HEK293 (cell line): ENCODE data around the gene SUPT5H.
A peak's percentile ranks its signal among the peaks of the same experiment; 100 is the strongest.

ENCODE experiments used
- EGR2 ChIP-seq: fragments of 450-650 bp; formaldehyde crosslinking; IDR thresholded peaks from 2 replicates; pipeline ENCODE4 v1.5.1; 2016; ENCODE audit warnings: low read depth, missing biosample characterization, missing genetic modification characterization
- GLI4 ChIP-seq: fragments of 450-650 bp; formaldehyde crosslinking; IDR thresholded peaks from 2 replicates; pipeline ENCODE4 v1.5.1; 2016; ENCODE audit warnings: missing biosample characterization, missing genetic modification characterization
- HOXC10 ChIP-seq: sonication (generic); formaldehyde crosslinking; IDR thresholded peaks from 2 replicates; pipeline ENCODE4 v1.8.1; 2023; ENCODE audit warnings: mild to moderate bottlenecking, missing genetic modification reagents
- IKZF3 ChIP-seq: fragments of 450-650 bp; IDR thresholded peaks from 2 replicates; pipeline ENCODE4 v1.5.0; 2018; ENCODE audit warnings: missing biosample characterization, mild to moderate bottlenecking, missing genetic modification characterization, moderate library complexity
- INSM2 ChIP-seq: fragments of 450-650 bp; formaldehyde crosslinking; IDR thresholded peaks from 2 replicates; pipeline ENCODE4 v1.5.1; 2016; ENCODE audit warnings: missing biosample characterization, missing genetic modification characterization
- KLF10 ChIP-seq: fragments of 450-650 bp; IDR thresholded peaks from 2 replicates; pipeline ENCODE4 v1.5.1; 2018; ENCODE audit warnings: missing biosample characterization, mild to moderate bottlenecking, missing genetic modification characterization
- MEIS1 ChIP-seq: sonication (generic); formaldehyde crosslinking; IDR thresholded peaks from 2 replicates; pipeline ENCODE4 v1.8.1; 2022; ENCODE audit warnings: missing genetic modification reagents, mild to moderate bottlenecking, borderline replicate concordance
- OSR2 ChIP-seq: fragments of 450-650 bp; formaldehyde crosslinking; IDR thresholded peaks from 2 replicates; pipeline ENCODE4 v1.5.1; 2016; ENCODE audit warnings: missing biosample characterization, missing genetic modification characterization
- PATZ1 ChIP-seq: fragments of 450-650 bp; formaldehyde crosslinking; IDR thresholded peaks from 2 replicates; pipeline ENCODE4 v1.5.1; 2016; ENCODE audit warnings: missing biosample characterization, missing genetic modification characterization
- PRDM1 ChIP-seq: fragments of 450-650 bp; formaldehyde crosslinking; IDR thresholded peaks from 2 replicates; pipeline ENCODE4; 2016; ENCODE audit warnings: missing biosample characterization, missing genetic modification characterization
- SALL2 ChIP-seq: fragments of 450-650 bp; formaldehyde crosslinking; IDR thresholded peaks from 2 replicates; pipeline ENCODE4 v1.5.0; 2017; ENCODE audit warnings: missing biosample characterization, mild to moderate bottlenecking, missing genetic modification characterization, borderline replicate concordance
- SETDB1 ChIP-seq: IDR thresholded peaks from one replicate; pipeline ENCODE4 v1.6.1; 2017; ENCODE audit warnings: mild to moderate bottlenecking, low read length, moderate library complexity, mixed read lengths; ENCODE audit not compliant: insufficient read length
- WT1 ChIP-seq: fragments of 450-650 bp; formaldehyde crosslinking; IDR thresholded peaks from 2 replicates; pipeline ENCODE4 v1.5.1; 2016; ENCODE audit warnings: missing biosample characterization, missing genetic modification characterization
- ZBTB10 ChIP-seq: fragments of 450-650 bp; formaldehyde crosslinking; IDR thresholded peaks from 2 replicates; pipeline ENCODE4 v1.5.1; 2016; ENCODE audit warnings: missing biosample characterization, missing genetic modification characterization
- ZEB2 ChIP-seq: fragments of 450-650 bp; formaldehyde crosslinking; IDR thresholded peaks from 2 replicates; pipeline ENCODE4 v1.5.1; 2016; ENCODE audit warnings: missing biosample characterization, missing genetic modification characterization
- ZFP3 ChIP-seq: fragments of 450-650 bp; formaldehyde crosslinking; IDR thresholded peaks from 2 replicates; pipeline ENCODE4 v1.5.1; 2016; ENCODE audit warnings: low read depth, missing biosample characterization, missing genetic modification characterization
- ZNF146 ChIP-seq: fragments of 450-650 bp; formaldehyde crosslinking; IDR thresholded peaks from 2 replicates; pipeline ENCODE4 v1.5.1; 2016; ENCODE audit warnings: missing biosample characterization, missing genetic modification characterization
- ZNF19 ChIP-seq: fragments of 450-650 bp; formaldehyde crosslinking; IDR thresholded peaks from 2 replicates; pipeline ENCODE4; 2016; ENCODE audit warnings: missing biosample characterization, missing genetic modification characterization, low read depth
- ZNF354C ChIP-seq: fragments of 450-650 bp; formaldehyde crosslinking; IDR thresholded peaks from 2 replicates; pipeline ENCODE4 v1.5.1; 2016; ENCODE audit warnings: missing biosample characterization, missing genetic modification characterization, low read depth, borderline replicate concordance
- ZNF366 ChIP-seq: fragments of 450-650 bp; formaldehyde crosslinking; conservative IDR thresholded peaks from 2 replicates; pipeline ENCODE4 v1.5.1; 2016; ENCODE audit warnings: missing biosample characterization, missing genetic modification characterization
- ZNF398 ChIP-seq: fragments of 450-650 bp; formaldehyde crosslinking; IDR thresholded peaks from 2 replicates; pipeline ENCODE4 v1.5.1; 2017; ENCODE audit warnings: missing biosample characterization, missing genetic modification characterization
- ZNF501 ChIP-seq: fragments of 450-650 bp; formaldehyde crosslinking; IDR thresholded peaks from 2 replicates; pipeline ENCODE4 v1.5.1; 2016; ENCODE audit warnings: missing biosample characterization, missing genetic modification characterization
- ZNF560 ChIP-seq: fragments of 450-650 bp; formaldehyde crosslinking; IDR thresholded peaks from 2 replicates; pipeline ENCODE4 v1.5.1; 2017; ENCODE audit warnings: missing biosample characterization, missing genetic modification characterization, borderline replicate concordance
- ZSCAN30 ChIP-seq: fragments of 450-650 bp; IDR thresholded peaks from 2 replicates; pipeline ENCODE4 v1.5.1; 2018; ENCODE audit warnings: missing biosample characterization, mild to moderate bottlenecking, missing genetic modification characterization, moderate library complexity
- TF ChIP-seq, protein P1 (sequence below): fragments of 450-650 bp; formaldehyde crosslinking; IDR thresholded peaks from 2 replicates; pipeline ENCODE4 v1.5.1; 2017; ENCODE audit warnings: missing biosample characterization, missing genetic modification characterization
- TF ChIP-seq, protein P2 (sequence below): fragments of 450-650 bp; formaldehyde crosslinking; IDR thresholded peaks from 2 replicates; pipeline ENCODE4 v1.5.1; 2016; ENCODE audit warnings: missing biosample characterization, missing genetic modification characterization

The SUPT5H gene

DNA sequence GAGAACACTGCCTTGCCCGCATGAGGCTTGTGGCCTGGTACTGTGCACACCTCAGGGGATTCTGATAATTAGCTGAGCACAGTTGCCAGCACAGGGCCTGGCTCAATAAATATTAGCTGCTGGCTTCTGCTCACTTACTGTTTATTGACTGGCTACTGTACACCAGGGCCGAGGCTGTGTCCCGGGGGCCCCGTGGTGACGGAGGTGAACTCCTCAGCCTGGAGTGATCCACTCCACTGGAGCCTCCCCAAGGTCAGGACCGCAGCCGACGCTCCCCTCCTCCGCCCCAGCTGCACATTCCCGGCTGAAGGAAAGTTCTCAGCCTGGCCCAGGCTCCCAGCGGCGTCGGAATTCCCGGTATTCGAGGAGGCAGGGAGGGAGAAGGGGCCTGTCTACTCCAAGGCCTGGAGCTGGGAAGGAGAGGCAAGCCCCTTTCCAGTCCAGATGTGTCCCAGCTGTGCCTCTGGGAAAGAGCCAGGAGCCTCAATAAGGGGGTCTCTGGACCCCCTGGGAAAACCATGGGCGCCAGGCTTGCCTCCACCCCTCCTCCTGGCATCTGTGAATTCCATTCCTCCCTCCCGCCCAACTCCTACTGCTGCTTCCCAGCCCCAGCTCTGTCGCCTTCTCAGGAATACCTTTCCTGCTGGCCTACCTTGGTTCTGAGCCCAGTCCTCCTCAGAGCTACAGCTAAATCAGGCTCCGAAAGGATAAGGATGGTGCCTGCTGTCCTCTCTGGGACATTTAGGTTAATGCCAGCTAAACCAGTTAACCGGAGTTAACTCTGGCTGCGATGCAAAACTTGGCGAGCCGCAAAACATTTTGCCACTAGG, 16.9 kb upstream of the SUPT5H start (continued):
- peak; percentile 64; the same call in 1 of the 2 replicates for TF ChIP-seq KLF10
- TF ChIP-seq ZNF560, result no peak
- no peak for TF ChIP-seq MEIS1
- TF ChIP-seq ZNF398, result peak; percentile 37; the same call in 1 of the 2 replicates
- TF ChIP-seq GLI4 (tag by site-specific recombination), result no peak
- TF ChIP-seq, protein P1, sequence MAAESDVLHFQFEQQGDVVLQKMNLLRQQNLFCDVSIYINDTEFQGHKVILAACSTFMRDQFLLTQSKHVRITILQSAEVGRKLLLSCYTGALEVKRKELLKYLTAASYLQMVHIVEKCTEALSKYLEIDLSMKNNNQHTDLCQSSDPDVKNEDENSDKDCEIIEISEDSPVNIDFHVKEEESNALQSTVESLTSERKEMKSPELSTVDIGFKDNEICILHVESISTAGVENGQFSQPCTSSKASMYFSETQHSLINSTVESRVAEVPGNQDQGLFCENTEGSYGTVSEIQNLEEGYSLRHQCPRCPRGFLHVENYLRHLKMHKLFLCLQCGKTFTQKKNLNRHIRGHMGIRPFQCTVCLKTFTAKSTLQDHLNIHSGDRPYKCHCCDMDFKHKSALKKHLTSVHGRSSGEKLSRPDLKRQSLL (tag by site-specific recombination), result peak; percentile 76
- TF ChIP-seq ZNF501 (tag by site-specific recombination), result peak; percentile 39
- no peak for TF ChIP-seq EGR2 (tag by site-specific recombination)
- TF ChIP-seq OSR2, result peak; percentile 86
- peak; percentile 55; the same call in 1 of the 2 replicates for TF ChIP-seq ZEB2
- TF ChIP-seq ZNF146 (tag by site-specific recombination), result no peak
- TF ChIP-seq WT1 (tag by site-specific recombination), result peak; percentile 77
- peak; percentile 91 for TF ChIP-seq IKZF3
- TF ChIP-seq INSM2, result peak; percentile 27; the same call in 1 of the 2 replicates
- no peak for TF ChIP-seq SALL2
- TF ChIP-seq ZBTB10 (tag by site-specific recombination), result no peak
- no peak for TF ChIP-seq HOXC10 (CRISPR knock-in tag)
- TF ChIP-seq ZFP3 (tag by site-specific recombination), result peak; percentile 75
- TF ChIP-seq SETDB1, result no peak
- peak; percentile 56 for TF ChIP-seq PATZ1 (tag by site-specific recombination)
- no peak for TF ChIP-seq ZNF19
- TF ChIP-seq, protein P2, sequence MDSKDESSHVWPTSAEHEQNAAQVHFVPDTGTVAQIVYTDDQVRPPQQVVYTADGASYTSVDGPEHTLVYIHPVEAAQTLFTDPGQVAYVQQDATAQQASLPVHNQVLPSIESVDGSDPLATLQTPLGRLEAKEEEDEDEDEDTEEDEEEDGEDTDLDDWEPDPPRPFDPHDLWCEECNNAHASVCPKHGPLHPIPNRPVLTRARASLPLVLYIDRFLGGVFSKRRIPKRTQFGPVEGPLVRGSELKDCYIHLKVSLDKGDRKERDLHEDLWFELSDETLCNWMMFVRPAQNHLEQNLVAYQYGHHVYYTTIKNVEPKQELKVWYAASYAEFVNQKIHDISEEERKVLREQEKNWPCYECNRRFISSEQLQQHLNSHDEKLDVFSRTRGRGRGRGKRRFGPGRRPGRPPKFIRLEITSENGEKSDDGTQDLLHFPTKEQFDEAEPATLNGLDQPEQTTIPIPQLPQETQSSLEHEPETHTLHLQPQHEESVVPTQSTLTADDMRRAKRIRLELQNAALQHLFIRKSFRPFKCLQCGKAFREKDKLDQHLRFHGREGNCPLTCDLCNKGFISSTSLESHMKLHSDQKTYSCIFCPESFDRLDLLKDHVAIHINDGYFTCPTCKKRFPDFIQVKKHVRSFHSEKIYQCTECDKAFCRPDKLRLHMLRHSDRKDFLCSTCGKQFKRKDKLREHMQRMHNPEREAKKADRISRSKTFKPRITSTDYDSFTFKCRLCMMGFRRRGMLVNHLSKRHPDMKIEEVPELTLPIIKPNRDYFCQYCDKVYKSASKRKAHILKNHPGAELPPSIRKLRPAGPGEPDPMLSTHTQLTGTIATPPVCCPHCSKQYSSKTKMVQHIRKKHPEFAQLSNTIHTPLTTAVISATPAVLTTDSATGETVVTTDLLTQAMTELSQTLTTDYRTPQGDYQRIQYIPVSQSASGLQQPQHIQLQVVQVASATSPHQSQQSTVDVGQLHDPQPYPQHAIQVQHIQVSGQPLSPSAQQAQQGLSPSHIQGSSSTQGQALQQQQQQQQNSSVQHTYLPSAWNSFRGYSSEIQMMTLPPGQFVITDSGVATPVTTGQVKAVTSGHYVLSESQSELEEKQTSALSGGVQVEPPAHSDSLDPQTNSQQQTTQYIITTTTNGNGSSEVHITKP (tag by site-specific recombination), result peak; percentile 65
- TF ChIP-seq ZSCAN30 (tag by site-specific recombination), result peak; percentile 18; the same call in 1 of the 2 replicates
- 0 out of 2 replicates have a peak, but pooled peaks have one; percentile 32 for TF ChIP-seq ZNF366 (tag by site-specific recombination)
- no peak for TF ChIP-seq ZNF354C
- peak; percentile 90 for TF ChIP-seq PRDM1 (tag by site-specific recombination)
